GM18519 (cell line): Measurements from ENCODE around the gene ABR.
"Not testable (repeated sequence)": the region's sequence is repeated elsewhere in the genome, so short reads cannot be mapped to it uniquely, and the experiment has no call there.

ENCODE experiments used
- ATAC-seq: cut with Tn5 transposase; IDR thresholded peaks from one replicate; pipeline ENCODE4 v1.9.1; 2021; ENCODE audit warnings: mild to moderate bottlenecking, moderate library complexity; ENCODE audit not compliant: unreplicated experiment, low FRiP score

ABR gene

GRCh38 chr17:1150863-1151600 lies 28.7 kb downstream of the ABR start:
- no peak for ATAC-seq

- ATAC-seq = no peak
These were observed 29.9 kb downstream of the ABR start for GRCh38 chr17:1149869-1150268.

- no peak for ATAC-seq
These were observed 32.1 kb downstream of the ABR start for GRCh38 chr17:1147664-1148063.

- ATAC-seq = no peak
These were observed 33.1 kb downstream of the ABR start for GRCh38 chr17:1146561-1147265.

- ATAC-seq = no peak
These were observed 34.3 kb downstream of the ABR start for GRCh38 chr17:1145311-1145986.

- no peak for ATAC-seq
These were observed 35.6 kb downstream of the ABR start for GRCh38 chr17:1144162-1144561.

GRCh38 chr17:1143573-1143972 lies 36.2 kb downstream of the ABR start:
- no peak for ATAC-seq

- no peak for ATAC-seq
These were observed 37.2 kb downstream of the ABR start for GRCh38 chr17:1142561-1142971.

GRCh38 chr17:1137465-1137894 lies 42.3 kb downstream of the ABR start:
- ATAC-seq = no peak

GRCh38 chr17:1136748-1137147 lies 43.0 kb downstream of the ABR start:
- no peak for ATAC-seq

- no peak for ATAC-seq
These were observed 45.0 kb downstream of the ABR start for GRCh38 chr17:1134634-1135324.

- no peak for ATAC-seq
These were observed 49.6 kb downstream of the ABR start for GRCh38 chr17:1130191-1130590.

- ATAC-seq = not testable (repeated sequence)
These were observed 51.3 kb downstream of the ABR start for GRCh38 chr17:1128463-1128862.

GRCh38 chr17:1126801-1127550 lies 52.8 kb downstream of the ABR start:
- ATAC-seq = no peak

- no peak for ATAC-seq
These were observed 53.5 kb downstream of the ABR start for GRCh38 chr17:1126250-1126797.

GRCh38 chr17:1125788-1126145 lies 54.0 kb downstream of the ABR start:
- ATAC-seq = no peak

GRCh38 chr17:1124896-1125787 lies 54.6 kb downstream of the ABR start:
- no peak for ATAC-seq

- ATAC-seq = no peak
These were observed 55.7 kb downstream of the ABR start for GRCh38 chr17:1123921-1124715.
